ENCODE measurements around the gene CIAPIN1.

GRCh38 chr16:57470711-57471110, 23.5 kb upstream of the CIAPIN1 start:
- TF ChIP-seq CTCF (IDR thresholded peaks at IDR 0.05; ENCODE audit: borderline replicate concordance, extremely low read depth, low read length, poor library complexity, severe bottlenecking): no peak
- no peak for TF ChIP-seq EZH2 (IDR thresholded peaks at IDR 0.05; ENCODE audit: borderline replicate concordance, low read depth, low read length, severe bottlenecking)
